ENCODE data around the gene ZC3H12D.

Gene ZC3H12D

DNA sequence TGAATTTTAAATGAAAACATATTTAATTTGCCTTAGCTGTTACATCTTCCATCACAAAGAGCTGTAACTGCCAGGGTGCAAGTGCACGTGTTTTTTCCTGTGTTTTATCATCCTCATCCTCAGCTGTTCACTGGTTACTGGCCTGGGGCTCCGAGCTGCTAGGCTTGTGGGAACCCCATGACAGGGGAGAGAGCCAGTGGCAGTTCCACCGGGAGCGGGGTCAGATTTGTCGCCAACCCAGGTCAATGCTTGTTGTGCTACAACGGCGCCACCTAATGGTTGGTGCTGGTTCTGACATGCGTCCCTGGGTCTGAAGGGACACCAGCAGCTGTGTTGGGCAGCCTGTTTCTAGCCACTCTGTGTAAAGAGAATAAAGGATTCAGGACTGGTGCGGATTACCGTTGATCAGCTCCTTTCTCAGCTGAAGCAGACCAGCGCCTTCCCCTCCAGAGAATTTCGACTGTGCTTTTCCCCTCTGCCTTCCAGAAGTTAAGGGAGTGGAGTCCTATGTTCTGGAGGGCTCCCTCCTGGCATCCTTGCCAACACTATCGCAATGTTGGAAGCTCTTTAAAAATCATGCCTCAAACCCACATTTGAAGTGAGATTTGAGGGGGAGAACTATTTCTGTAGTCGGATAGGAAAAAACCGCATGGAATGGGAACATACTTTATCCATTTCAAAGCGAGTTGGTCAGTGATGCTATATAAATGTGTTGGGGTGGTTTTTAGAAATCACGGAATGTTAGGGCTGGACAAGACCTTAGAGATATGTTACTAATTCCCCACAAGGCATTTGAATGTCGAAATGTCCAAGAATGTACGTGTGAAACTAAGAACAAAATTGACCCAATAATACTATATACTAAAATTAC lies 52.7 kb downstream of the ZC3H12D start (continued):
- TF ChIP-seq, protein P1, sequence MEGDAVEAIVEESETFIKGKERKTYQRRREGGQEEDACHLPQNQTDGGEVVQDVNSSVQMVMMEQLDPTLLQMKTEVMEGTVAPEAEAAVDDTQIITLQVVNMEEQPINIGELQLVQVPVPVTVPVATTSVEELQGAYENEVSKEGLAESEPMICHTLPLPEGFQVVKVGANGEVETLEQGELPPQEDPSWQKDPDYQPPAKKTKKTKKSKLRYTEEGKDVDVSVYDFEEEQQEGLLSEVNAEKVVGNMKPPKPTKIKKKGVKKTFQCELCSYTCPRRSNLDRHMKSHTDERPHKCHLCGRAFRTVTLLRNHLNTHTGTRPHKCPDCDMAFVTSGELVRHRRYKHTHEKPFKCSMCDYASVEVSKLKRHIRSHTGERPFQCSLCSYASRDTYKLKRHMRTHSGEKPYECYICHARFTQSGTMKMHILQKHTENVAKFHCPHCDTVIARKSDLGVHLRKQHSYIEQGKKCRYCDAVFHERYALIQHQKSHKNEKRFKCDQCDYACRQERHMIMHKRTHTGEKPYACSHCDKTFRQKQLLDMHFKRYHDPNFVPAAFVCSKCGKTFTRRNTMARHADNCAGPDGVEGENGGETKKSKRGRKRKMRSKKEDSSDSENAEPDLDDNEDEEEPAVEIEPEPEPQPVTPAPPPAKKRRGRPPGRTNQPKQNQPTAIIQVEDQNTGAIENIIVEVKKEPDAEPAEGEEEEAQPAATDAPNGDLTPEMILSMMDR (tag by site-specific recombination; IDR thresholded peaks at IDR 0.05) = peak; percentile 89
- peak; percentile 59; the same call in 1 of the 2 replicates for TF ChIP-seq SP7 (tag by site-specific recombination; IDR thresholded peaks at IDR 0.05)
- TF ChIP-seq FEZF1 (tag by site-specific recombination; IDR thresholded peaks at IDR 0.05) = no peak
- no peak for TF ChIP-seq ZNF140 (tag by site-specific recombination; IDR thresholded peaks at IDR 0.05)
- TF ChIP-seq ZNF660 (tag by site-specific recombination; IDR thresholded peaks at IDR 0.05) = peak; percentile 83
- TF ChIP-seq ZNF600 (tag by site-specific recombination; IDR thresholded peaks at IDR 0.05) = peak; percentile 63
- 0 out of 2 replicates have a peak, but pooled peaks have one; percentile 22 for TF ChIP-seq ZNF394 (tag by site-specific recombination; IDR thresholded peaks at IDR 0.05; ENCODE audit: borderline replicate concordance)

DNA sequence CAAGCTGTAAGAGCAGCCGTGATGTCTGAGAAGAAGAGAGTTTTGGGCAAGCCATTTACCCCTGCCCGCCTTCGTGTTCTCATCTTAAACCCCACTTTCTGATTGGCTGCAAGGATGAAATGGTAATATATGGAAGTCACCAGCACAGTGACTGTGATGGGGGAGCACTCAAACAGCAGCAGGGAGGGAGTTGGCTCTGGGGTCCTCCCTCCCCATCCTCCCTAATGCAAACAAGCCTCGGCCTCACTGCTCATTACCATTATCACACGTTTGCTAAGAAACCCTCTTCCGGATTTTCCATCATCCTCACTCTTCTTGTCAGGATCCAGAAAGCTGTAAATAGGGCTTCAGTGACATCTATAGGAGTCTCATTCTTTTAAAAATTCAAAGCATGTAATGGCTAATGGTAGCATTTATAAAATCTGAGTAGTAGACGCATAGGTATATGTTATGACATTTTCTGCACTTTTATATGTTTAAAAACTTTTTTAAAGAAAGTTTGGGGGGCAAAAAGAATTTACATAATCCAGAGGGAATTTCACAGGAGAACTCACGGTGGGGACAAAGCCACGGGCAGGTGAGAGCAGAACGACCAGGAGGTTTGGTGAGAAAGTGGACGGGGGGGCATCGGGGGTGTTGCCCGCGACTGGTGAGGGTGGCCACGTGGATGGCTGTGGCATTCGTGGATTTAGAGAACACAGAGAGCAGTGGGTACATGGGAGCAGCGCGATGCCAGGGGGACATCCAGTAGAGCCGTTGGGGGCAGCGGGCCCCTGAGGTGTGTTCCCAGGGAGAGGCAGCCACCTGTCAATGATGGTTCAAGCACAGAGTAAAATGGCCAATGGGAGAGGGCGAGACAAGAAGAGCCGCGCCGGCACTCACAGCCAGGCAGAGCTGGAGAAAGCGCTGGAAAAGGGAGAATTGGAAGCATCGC lies 55.1 kb downstream of the ZC3H12D start:
- Histone ChIP-seq H3K27ac (ENCODE audit: extremely low read depth, low read depth, low read length) (no peak overlapping the region), H3K4me3 (ENCODE audit: low read depth, low read length) (no peak overlapping the region), H3K36me3 (ENCODE audit: control insufficient read depth in 2 of 2, insufficient read depth in 1 of 2, low read length in 2 of 2) (no peaks in the 10 kb centered on the region), H3K4me1 (ENCODE audit: control insufficient read depth, insufficient read depth, low read length) (no peaks in the 10 kb centered on the region), H3K9me3 (ENCODE audit: control insufficient read depth, insufficient read depth, low read depth, low read length) (no peaks in the 10 kb centered on the region)
- CTCF ChIA-PET = interaction anchor here (0.6 to 10.2 kb wide), 10 partner anchors 10 to 966 kb away, joined by 3 to 193 read pairs (median 8); no protein-coding TSS in a partner anchor
- TF ChIP-seq ZBTB48 (tag by site-specific recombination; IDR thresholded peaks at IDR 0.05) (no peak), ZNF654 (tag by site-specific recombination; IDR thresholded peaks at IDR 0.05; ENCODE audit: low read depth) (peak; percentile 15; the same call in 1 of the 2 replicates)
- POLR2A ChIA-PET = interaction anchor here (0.6 to 0.8 kb wide), 2 partner anchors 261 to 653 kb away, joined by 3 to 4 read pairs; no protein-coding TSS in a partner anchor

DNA sequence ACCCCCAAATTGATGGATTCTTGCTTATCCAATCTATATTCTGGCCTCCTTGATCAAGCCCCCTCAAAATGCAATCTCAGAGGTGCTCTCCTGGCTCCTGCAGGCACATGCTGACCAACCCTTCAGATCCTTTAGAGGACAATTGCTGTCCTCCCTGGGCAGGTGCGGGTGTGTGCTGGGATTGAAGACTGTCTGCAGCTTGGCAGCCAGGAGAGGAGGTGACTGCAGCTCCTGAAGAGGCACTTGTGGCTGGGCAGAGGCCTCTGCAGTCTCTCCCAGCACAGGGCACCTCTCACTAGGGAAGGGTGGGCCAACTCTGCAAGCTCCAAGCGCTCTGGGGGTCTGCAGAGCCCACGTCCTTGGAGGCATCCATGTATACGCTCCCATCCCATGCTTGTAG lies 56.2 kb downstream of the ZC3H12D start:
- Histone ChIP-seq H3K4me1 (ENCODE audit: control insufficient read depth, insufficient read depth, low read length) (0 out of 2 replicates have a peak, but pooled peaks cover 2% of the 10 kb centered on the region), H3K36me3 (ENCODE audit: control insufficient read depth in 2 of 2, insufficient read depth in 1 of 2, low read length in 2 of 2) (no peaks in the 10 kb centered on the region), H3K9me3 (ENCODE audit: control insufficient read depth, insufficient read depth, low read depth, low read length) (no peaks in the 10 kb centered on the region), H3K27ac (ENCODE audit: extremely low read depth, low read depth, low read length) (no peak overlapping the region), H3K4me3 (ENCODE audit: low read depth, low read length) (no peak overlapping the region)
- ChIA-PET CTCF (interaction anchor here (0.9 to 10.2 kb wide), 5 partner anchors 129 to 850 kb away, joined by 3 to 193 read pairs (median 9); no protein-coding TSS in a partner anchor), POLR2A (interaction anchor here (0.6 to 0.8 kb wide), 2 partner anchors 262 to 652 kb away, joined by 3 to 4 read pairs; no protein-coding TSS in a partner anchor)
- TF ChIP-seq ZNF624 (tag by site-specific recombination; IDR thresholded peaks at IDR 0.05) = no peak
- TF ChIP-seq, protein P2, sequence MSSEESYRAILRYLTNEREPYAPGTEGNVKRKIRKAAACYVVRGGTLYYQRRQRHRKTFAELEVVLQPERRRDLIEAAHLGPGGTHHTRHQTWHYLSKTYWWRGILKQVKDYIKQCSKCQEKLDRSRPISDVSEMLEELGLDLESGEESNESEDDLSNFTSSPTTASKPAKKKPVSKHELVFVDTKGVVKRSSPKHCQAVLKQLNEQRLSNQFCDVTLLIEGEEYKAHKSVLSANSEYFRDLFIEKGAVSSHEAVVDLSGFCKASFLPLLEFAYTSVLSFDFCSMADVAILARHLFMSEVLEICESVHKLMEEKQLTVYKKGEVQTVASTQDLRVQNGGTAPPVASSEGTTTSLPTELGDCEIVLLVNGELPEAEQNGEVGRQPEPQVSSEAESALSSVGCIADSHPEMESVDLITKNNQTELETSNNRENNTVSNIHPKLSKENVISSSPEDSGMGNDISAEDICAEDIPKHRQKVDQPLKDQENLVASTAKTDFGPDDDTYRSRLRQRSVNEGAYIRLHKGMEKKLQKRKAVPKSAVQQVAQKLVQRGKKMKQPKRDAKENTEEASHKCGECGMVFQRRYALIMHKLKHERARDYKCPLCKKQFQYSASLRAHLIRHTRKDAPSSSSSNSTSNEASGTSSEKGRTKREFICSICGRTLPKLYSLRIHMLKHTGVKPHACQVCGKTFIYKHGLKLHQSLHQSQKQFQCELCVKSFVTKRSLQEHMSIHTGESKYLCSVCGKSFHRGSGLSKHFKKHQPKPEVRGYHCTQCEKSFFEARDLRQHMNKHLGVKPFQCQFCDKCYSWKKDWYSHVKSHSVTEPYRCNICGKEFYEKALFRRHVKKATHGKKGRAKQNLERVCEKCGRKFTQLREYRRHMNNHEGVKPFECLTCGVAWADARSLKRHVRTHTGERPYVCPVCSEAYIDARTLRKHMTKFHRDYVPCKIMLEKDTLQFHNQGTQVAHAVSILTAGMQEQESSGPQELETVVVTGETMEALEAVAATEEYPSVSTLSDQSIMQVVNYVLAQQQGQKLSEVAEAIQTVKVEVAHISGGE (tag by site-specific recombination; conservative IDR thresholded peaks at IDR 0.05; ENCODE audit: low read depth) = no peak
- TF ChIP-seq ZNF274 (IDR thresholded peaks at IDR 0.05; ENCODE audit: low read length) = no peak
- no peak for TF ChIP-seq ZNF274 (tag by site-specific recombination; IDR thresholded peaks at IDR 0.05; ENCODE audit: borderline replicate concordance)
- no peak for TF ChIP-seq YY2 (tag by site-specific recombination; IDR thresholded peaks at IDR 0.05)
- TF ChIP-seq, protein P3, sequence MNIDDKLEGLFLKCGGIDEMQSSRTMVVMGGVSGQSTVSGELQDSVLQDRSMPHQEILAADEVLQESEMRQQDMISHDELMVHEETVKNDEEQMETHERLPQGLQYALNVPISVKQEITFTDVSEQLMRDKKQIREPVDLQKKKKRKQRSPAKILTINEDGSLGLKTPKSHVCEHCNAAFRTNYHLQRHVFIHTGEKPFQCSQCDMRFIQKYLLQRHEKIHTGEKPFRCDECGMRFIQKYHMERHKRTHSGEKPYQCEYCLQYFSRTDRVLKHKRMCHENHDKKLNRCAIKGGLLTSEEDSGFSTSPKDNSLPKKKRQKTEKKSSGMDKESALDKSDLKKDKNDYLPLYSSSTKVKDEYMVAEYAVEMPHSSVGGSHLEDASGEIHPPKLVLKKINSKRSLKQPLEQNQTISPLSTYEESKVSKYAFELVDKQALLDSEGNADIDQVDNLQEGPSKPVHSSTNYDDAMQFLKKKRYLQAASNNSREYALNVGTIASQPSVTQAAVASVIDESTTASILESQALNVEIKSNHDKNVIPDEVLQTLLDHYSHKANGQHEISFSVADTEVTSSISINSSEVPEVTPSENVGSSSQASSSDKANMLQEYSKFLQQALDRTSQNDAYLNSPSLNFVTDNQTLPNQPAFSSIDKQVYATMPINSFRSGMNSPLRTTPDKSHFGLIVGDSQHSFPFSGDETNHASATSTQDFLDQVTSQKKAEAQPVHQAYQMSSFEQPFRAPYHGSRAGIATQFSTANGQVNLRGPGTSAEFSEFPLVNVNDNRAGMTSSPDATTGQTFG (tag by site-specific recombination; IDR thresholded peaks at IDR 0.05; ENCODE audit: borderline replicate concordance) = no peak
- TF ChIP-seq, protein P4, sequence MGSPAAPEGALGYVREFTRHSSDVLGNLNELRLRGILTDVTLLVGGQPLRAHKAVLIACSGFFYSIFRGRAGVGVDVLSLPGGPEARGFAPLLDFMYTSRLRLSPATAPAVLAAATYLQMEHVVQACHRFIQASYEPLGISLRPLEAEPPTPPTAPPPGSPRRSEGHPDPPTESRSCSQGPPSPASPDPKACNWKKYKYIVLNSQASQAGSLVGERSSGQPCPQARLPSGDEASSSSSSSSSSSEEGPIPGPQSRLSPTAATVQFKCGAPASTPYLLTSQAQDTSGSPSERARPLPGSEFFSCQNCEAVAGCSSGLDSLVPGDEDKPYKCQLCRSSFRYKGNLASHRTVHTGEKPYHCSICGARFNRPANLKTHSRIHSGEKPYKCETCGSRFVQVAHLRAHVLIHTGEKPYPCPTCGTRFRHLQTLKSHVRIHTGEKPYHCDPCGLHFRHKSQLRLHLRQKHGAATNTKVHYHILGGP (tag by site-specific recombination; IDR thresholded peaks at IDR 0.05) = no peak
- no peak for TF ChIP-seq ZFP69B (tag by site-specific recombination; IDR thresholded peaks at IDR 0.05)
- TF ChIP-seq ZNF560 (tag by site-specific recombination; IDR thresholded peaks at IDR 0.05; ENCODE audit: borderline replicate concordance) = no peak
- no peak for TF ChIP-seq ZNF623 (tag by site-specific recombination; IDR thresholded peaks at IDR 0.05)
- TF ChIP-seq GLI4 (tag by site-specific recombination; IDR thresholded peaks at IDR 0.05) = no peak
- no peak for TF ChIP-seq ZNF514 (tag by site-specific recombination; IDR thresholded peaks at IDR 0.05)

Data from HEK293 (cell line).